Measurements from ENCODE around the gene UNC5B. TPM values are rescaled to one million over a fixed set of nuclear protein-coding genes. Genes with fewer than 3 reads are reported as not detected.

Gene UNC5B
- total RNA-seq, 1 experiment from 2014 or later = 0.07 TPM

DNA sequence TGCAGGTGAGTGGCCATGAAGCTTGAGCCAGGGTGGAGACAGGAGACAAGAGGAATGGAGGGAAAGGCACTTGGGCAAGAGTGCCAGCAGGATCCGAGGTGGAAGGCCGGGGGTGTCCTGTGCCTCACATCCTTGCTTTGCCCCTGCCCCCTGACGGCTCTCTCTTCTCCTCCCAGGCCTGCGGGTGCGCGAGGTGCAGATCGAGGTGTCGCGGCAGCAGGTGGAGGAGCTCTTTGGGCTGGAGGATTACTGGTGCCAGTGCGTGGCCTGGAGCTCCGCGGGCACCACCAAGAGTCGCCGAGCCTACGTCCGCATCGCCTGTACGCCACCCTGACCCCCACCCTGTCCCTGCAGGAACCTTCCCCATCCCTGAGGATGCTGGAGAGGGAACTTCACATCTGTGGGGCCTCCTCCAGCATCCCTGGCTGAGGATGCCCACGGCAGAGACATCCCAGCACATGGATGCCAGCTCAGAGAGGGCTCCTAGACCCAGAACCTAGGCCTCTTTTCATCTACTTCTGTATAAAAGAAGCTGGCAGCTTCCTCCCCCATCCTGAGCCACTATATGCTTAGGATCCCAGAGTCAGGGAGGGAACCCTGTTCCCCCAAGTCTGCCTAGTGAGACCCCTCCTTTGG, 72.3 kb downstream of the UNC5B start:
- Mint-ChIP-seq H3K36me3 (ENCODE audit: insufficient read depth, unreplicated experiment) (peaks cover 4% of the 10 kb centered on the region), H3K4me3 (ENCODE audit: low read depth, unreplicated experiment) (no peak overlapping the region), H3K9me3 (ENCODE audit: low read depth, unreplicated experiment) (no peaks in the 10 kb centered on the region), H3K27me3 (ENCODE audit: unreplicated experiment) (peaks cover 97% of the 10 kb centered on the region), H3K4me1 (ENCODE audit: low read depth, unreplicated experiment) (no peaks in the 10 kb centered on the region), H3K27ac (ENCODE audit: unreplicated experiment) (no peak overlapping the region)
- CTCF ChIA-PET = interaction anchor here (0.6 to 1.4 kb wide), 6 partner anchors 15 to 392 kb away, joined by 3 to 8 read pairs (median 4); no protein-coding TSS in a partner anchor
- intact Hi-C loops (cut with micrococcal nuclease; ENCODE audit: unreplicated experiment) = loop anchor here (5.0 kb wide), 2 partner anchors 357 to 382 kb away; no protein-coding TSS in a partner anchor
- no TSS peak for BruUV-seq (replicated peaks)
- no peak for DNase-seq
- TF ChIP-seq, protein P1, sequence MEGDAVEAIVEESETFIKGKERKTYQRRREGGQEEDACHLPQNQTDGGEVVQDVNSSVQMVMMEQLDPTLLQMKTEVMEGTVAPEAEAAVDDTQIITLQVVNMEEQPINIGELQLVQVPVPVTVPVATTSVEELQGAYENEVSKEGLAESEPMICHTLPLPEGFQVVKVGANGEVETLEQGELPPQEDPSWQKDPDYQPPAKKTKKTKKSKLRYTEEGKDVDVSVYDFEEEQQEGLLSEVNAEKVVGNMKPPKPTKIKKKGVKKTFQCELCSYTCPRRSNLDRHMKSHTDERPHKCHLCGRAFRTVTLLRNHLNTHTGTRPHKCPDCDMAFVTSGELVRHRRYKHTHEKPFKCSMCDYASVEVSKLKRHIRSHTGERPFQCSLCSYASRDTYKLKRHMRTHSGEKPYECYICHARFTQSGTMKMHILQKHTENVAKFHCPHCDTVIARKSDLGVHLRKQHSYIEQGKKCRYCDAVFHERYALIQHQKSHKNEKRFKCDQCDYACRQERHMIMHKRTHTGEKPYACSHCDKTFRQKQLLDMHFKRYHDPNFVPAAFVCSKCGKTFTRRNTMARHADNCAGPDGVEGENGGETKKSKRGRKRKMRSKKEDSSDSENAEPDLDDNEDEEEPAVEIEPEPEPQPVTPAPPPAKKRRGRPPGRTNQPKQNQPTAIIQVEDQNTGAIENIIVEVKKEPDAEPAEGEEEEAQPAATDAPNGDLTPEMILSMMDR (IDR thresholded peaks at IDR 0.05; ENCODE audit: unreplicated experiment) = no peak

DNA sequence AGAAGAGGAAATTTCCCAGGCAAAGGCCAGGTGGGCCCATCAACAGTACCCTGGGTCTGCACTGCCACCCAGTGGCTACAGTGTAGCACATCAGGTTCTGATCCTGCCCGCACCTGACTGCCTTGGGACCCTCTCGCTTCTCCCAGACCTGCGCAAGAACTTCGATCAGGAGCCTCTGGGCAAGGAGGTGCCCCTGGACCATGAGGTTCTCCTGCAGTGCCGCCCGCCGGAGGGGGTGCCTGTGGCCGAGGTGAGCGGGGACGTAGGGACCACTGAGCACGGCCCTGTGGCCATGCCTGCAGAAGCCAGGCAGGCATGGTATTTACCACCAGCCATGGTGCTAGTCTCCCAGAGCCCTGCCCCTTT, 72.8 kb downstream of the UNC5B start:
- intact Hi-C loops (cut with micrococcal nuclease; ENCODE audit: unreplicated experiment) = loop anchor here (5.0 kb wide), 2 partner anchors 358 to 383 kb away; no protein-coding TSS in a partner anchor
- CTCF ChIA-PET = interaction anchor here (0.6 to 1.4 kb wide), 7 partner anchors 15 to 392 kb away, joined by 3 to 8 read pairs (median 4); no protein-coding TSS in a partner anchor
- Mint-ChIP-seq H3K9me3 (ENCODE audit: low read depth, unreplicated experiment) (no peaks in the 10 kb centered on the region), H3K36me3 (ENCODE audit: insufficient read depth, unreplicated experiment) (peaks cover 4% of the 10 kb centered on the region), H3K4me1 (ENCODE audit: low read depth, unreplicated experiment) (no peaks in the 10 kb centered on the region), H3K27ac (ENCODE audit: unreplicated experiment) (no peak overlapping the region), H3K27me3 (ENCODE audit: unreplicated experiment) (peaks cover 97% of the 10 kb centered on the region), H3K4me3 (ENCODE audit: low read depth, unreplicated experiment) (no peak overlapping the region)
- BruUV-seq (replicated peaks) = no TSS peak
- DNase-seq = peak; percentile 67
- TF ChIP-seq, protein P1 (IDR thresholded peaks at IDR 0.05; ENCODE audit: unreplicated experiment) = peak; percentile 88

DNA sequence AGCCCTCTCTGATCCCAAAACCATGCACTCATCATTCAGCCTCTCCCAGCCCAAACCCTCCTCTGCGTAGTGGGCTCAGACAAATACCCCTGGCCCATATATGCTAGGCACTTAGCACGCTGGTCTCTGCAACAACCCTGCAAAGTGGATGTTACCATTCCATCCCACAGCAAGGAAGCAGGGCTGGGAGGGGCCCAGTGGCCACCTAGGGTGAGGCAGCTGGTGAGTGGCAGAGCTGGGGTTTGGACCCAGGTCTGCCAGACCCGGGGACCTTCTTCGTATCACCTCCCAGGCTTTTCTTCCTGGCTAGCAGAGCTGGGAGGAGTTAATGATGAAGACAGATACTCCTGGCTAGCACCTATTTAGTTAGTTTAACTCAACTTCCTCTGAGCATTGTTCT, 73.6 kb downstream of the UNC5B start:
- BruUV-seq (replicated peaks) = no TSS peak
- Mint-ChIP-seq H3K27me3 (ENCODE audit: unreplicated experiment) (peaks cover 96% of the 10 kb centered on the region), H3K4me1 (ENCODE audit: low read depth, unreplicated experiment) (no peaks in the 10 kb centered on the region), H3K36me3 (ENCODE audit: insufficient read depth, unreplicated experiment) (peaks cover 4% of the 10 kb centered on the region), H3K9me3 (ENCODE audit: low read depth, unreplicated experiment) (no peaks in the 10 kb centered on the region), H3K4me3 (ENCODE audit: low read depth, unreplicated experiment) (no peak overlapping the region), H3K27ac (ENCODE audit: unreplicated experiment) (no peak overlapping the region)
- TF ChIP-seq, protein P1 (IDR thresholded peaks at IDR 0.05; ENCODE audit: unreplicated experiment) = no peak
- DNase-seq = no peak
- CTCF ChIA-PET = interaction anchor here (0.9 to 1.3 kb wide), 2 partner anchors 361 to 383 kb away, joined by 4 to 6 read pairs; no protein-coding TSS in a partner anchor
- intact Hi-C loops (cut with micrococcal nuclease; ENCODE audit: unreplicated experiment) = loop anchor here (5.0 kb wide), 2 partner anchors 359 to 384 kb away; no protein-coding TSS in a partner anchor

DNA sequence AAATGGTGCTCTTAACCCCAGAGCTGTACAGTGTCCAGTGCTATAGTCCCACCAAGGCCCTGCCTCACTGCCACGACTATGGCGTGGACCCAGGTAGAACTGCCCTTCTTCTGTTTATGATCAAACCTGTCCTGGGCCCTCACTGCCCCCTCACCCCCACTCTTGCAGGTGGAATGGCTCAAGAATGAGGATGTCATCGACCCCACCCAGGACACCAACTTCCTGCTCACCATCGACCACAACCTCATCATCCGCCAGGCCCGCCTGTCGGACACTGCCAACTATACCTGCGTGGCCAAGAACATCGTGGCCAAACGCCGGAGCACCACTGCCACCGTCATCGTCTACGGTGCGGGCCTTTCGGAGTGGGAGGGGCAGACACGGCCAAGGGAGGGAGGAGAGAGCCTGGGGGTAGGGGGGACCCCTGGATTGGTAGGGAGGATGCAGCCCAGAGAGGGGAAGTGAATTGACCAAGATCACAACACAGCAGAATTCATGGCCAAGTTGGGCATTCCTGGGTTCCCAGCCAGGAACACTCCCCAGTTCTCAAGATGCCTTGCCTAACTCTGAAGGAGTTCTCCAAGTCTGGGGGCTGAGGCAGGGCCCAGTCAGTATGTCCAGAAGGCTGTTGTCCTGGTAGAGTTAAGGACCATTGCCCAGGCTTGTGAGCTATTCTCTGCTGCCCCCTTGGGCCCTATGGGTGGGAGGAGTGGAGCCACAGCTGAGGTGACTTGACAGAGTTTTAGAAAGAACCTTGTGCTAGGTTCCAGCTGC, 74.3 kb downstream of the UNC5B start:
- peaks cover 4% of the 10 kb centered on the region for H3K36me3 Mint-ChIP-seq (ENCODE audit: insufficient read depth, unreplicated experiment)
- CTCF ChIA-PET = interaction anchor here (0.8 kb wide), 1 partner anchor 17 kb away, joined by 4 read pairs; no protein-coding TSS in a partner anchor
- H3K4me3 Mint-ChIP-seq (ENCODE audit: low read depth, unreplicated experiment) = no peak overlapping the region
- H3K9me3 Mint-ChIP-seq (ENCODE audit: low read depth, unreplicated experiment) = no peaks in the 10 kb centered on the region
- TF ChIP-seq, protein P1 (IDR thresholded peaks at IDR 0.05; ENCODE audit: unreplicated experiment) = no peak
- intact Hi-C loops (cut with micrococcal nuclease; ENCODE audit: unreplicated experiment) = loop anchor here (5.0 kb wide), 2 partner anchors 359 to 384 kb away; no protein-coding TSS in a partner anchor
- BruUV-seq (replicated peaks) = no TSS peak
- no peaks in the 10 kb centered on the region for H3K4me1 Mint-ChIP-seq (ENCODE audit: low read depth, unreplicated experiment)
- DNase-seq = no peak
- H3K27me3 Mint-ChIP-seq (ENCODE audit: unreplicated experiment) = peaks cover 96% of the 10 kb centered on the region
- H3K27ac Mint-ChIP-seq (ENCODE audit: unreplicated experiment) = no peak overlapping the region
